ENCODE results near the gene PDPN. TPM values are rescaled to one million over a fixed set of nuclear protein-coding genes. Genes with fewer than 3 reads are reported as not detected.
"Not testable (repeated sequence)": the region's sequence is repeated elsewhere in the genome, so short reads cannot be mapped to it uniquely, and the experiment has no call there.

Gene PDPN
- total RNA-seq, 1 donor from 2014 or later = 43.7 TPM

GRCh38 chr1:13556224-13556764 is 27.3 kb upstream of the PDPN start:
- Histone ChIP-seq H3K4me1 (no peaks in the 10 kb centered on the region), H3K4me3 (no peak overlapping the region), H3K27ac (no peak overlapping the region), H3K27me3 (no peaks in the 10 kb centered on the region), H3K36me3 (no peaks in the 10 kb centered on the region), H3K9me3 (no peaks in the 10 kb centered on the region)
- TF ChIP-seq CTCF (IDR thresholded peaks at IDR 0.05) = no peak
- TF ChIP-seq POLR2A (IDR thresholded peaks at IDR 0.05) = no peak
- TF ChIP-seq POLR2AphosphoS5 (IDR thresholded peaks at IDR 0.05; ENCODE audit: insufficient read depth in 1 of 2, low read depth in 1 of 2) = no peak
- DNase-seq (ENCODE audit: extremely low spot score in 2 of 2) = no peak
- intact Hi-C loops (cut with DNase I) = no loop called here

GRCh38 chr1:13560541-13560940 is 23.1 kb upstream of the PDPN start:
- Histone ChIP-seq H3K4me1 (no peaks in the 10 kb centered on the region), H3K27me3 (no peaks in the 10 kb centered on the region), H3K27ac (no peak overlapping the region), H3K36me3 (no peaks in the 10 kb centered on the region), H3K9me3 (no peaks in the 10 kb centered on the region), H3K4me3 (no peak overlapping the region)
- intact Hi-C loops (cut with DNase I) = no loop called here
- TF ChIP-seq POLR2A (IDR thresholded peaks at IDR 0.05) (no peak), CTCF (IDR thresholded peaks at IDR 0.05) (no peak), POLR2AphosphoS5 (IDR thresholded peaks at IDR 0.05; ENCODE audit: insufficient read depth in 1 of 2, low read depth in 1 of 2) (no peak)
- no peak for DNase-seq (ENCODE audit: extremely low spot score in 2 of 2)

GRCh38 chr1:13562981-13563380 is 20.7 kb upstream of the PDPN start:
- H3K4me3 ChIP-seq; H3K27ac ChIP-seq; DNase-seq (ENCODE audit: extremely low spot score in 2 of 2); H3K27me3 ChIP-seq; H3K36me3 ChIP-seq; H3K9me3 ChIP-seq; intact Hi-C loops (cut with DNase I); H3K4me1 ChIP-seq: not testable (repeated sequence)

- TF ChIP-seq CTCF (IDR thresholded peaks at IDR 0.05) (no peak), POLR2A (IDR thresholded peaks at IDR 0.05) (no peak), POLR2AphosphoS5 (IDR thresholded peaks at IDR 0.05; ENCODE audit: insufficient read depth in 1 of 2, low read depth in 1 of 2) (no peak)
- no peaks in the 10 kb centered on the region for H3K4me1 ChIP-seq
- no peaks in the 10 kb centered on the region for H3K36me3 ChIP-seq
- no peak overlapping the region for H3K27ac ChIP-seq
- H3K9me3 ChIP-seq = no peaks in the 10 kb centered on the region
- intact Hi-C loops (cut with DNase I) = no loop called here
- DNase-seq (ENCODE audit: extremely low spot score in 2 of 2) = no peak
- no peak overlapping the region for H3K4me3 ChIP-seq
- H3K27me3 ChIP-seq = no peaks in the 10 kb centered on the region
Measured at GRCh38 chr1:13564073-13564472, 19.6 kb upstream of the PDPN start.

GRCh38 chr1:13570435-13570834 is 13.2 kb upstream of the PDPN start:
- H3K27me3 ChIP-seq, H3K36me3 ChIP-seq: not testable (repeated sequence)

GRCh38 chr1:13570924-13571323 is 12.7 kb upstream of the PDPN start:
- Histone ChIP-seq H3K36me3 (no peaks in the 10 kb centered on the region), H3K9me3 (no peaks in the 10 kb centered on the region), H3K4me1 (no peaks in the 10 kb centered on the region), H3K27ac (no peak overlapping the region), H3K4me3 (no peak overlapping the region), H3K27me3 (no peaks in the 10 kb centered on the region)
- TF ChIP-seq POLR2A (IDR thresholded peaks at IDR 0.05) = no peak
- no peak for TF ChIP-seq CTCF (IDR thresholded peaks at IDR 0.05)
- TF ChIP-seq POLR2AphosphoS5 (IDR thresholded peaks at IDR 0.05; ENCODE audit: insufficient read depth in 1 of 2, low read depth in 1 of 2) = no peak
- intact Hi-C loops (cut with DNase I) = loop anchor here (5.0 kb wide), 1 partner anchor 1916 kb away; no protein-coding TSS in a partner anchor
- DNase-seq (ENCODE audit: extremely low spot score in 2 of 2) = no peak

More at GRCh38 chr1:13570435-13570834, 13.2 kb upstream of the PDPN start:
- H3K9me3 ChIP-seq; H3K27ac ChIP-seq; H3K4me1 ChIP-seq; H3K4me3 ChIP-seq; DNase-seq (ENCODE audit: extremely low spot score in 2 of 2): not testable (repeated sequence)
- intact Hi-C loops (cut with DNase I) = loop anchor here (5.0 kb wide), 1 partner anchor 1917 kb away; no protein-coding TSS in a partner anchor

Measured in vagina (tissue), 2 donors.